GM19452 (cell line): ENCODE data around the gene SEMA6A.

Experiments
- ATAC-seq: cut with Tn5 transposase; IDR thresholded peaks from one replicate; pipeline ENCODE4 v1.9.1; 2021; ENCODE audit not compliant: unreplicated experiment

The SEMA6A gene

DNA sequence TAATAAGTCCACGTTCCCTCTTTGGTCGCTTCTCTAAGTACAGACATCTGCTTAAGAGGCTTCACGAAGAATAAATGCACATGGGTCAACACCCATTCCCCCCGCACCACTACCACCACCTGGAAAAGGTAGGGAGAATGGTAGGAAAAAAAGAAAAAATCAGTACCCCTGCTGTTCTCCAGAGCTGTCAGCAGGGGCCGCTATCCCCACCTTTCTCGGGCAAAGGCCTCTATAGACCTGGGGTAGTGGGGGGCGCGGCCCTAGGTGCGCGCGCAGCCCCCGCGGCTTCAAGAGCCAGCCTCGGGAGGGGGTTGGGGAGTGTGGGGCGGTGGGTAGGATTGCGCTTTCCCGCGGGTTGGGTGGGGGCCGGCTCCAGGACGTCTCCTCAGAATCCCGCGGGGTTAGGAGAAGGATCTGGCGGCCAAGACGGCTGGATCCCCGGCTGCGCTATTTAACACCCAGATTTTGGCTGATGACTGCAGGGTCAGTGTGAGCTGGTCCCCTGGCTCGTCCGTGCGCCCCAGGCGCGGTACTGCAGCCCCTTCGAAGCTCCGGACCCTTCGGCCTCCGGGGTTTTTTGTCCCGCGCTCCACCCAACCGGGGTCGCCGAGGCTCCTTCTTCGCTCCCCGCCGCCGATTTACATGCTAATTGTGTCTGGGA, 1.6 kb upstream of the SEMA6A start:
- peak; percentile 46 for ATAC-seq

DNA sequence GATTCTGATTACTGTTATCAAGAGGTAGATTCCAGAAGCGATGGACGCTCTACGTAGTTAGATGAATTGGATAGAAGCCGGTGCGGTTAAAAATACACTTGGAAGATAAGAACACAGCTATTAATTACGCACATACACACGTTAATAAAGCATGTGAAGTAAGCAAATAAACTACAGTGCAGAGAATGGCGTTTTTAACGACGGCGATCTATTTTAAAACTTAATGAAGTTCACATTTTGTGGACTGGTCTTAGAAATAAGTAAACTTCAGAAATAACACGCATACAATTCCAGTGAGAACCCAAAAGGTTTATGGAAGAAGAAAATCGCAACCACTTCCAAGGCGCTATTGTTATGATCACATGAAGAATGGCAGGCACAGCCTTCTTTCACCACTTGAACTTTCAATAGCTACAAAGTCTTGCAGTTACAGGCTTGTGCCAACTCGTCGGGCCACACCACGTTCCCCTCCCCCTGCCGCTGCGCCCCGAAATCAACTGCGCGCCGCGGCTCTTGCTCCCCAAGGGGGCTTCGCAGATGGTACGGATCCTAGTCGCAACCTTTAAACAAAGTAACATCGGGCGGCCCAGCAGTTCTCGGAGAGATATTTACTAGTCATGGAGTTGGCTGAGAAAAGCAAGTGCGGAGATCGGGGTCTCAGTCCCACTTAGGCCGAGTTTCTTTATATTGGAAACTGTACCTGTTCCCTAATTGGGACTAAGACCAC, 866 bp upstream of the SEMA6A start:
- ATAC-seq: peak; percentile 3

DNA sequence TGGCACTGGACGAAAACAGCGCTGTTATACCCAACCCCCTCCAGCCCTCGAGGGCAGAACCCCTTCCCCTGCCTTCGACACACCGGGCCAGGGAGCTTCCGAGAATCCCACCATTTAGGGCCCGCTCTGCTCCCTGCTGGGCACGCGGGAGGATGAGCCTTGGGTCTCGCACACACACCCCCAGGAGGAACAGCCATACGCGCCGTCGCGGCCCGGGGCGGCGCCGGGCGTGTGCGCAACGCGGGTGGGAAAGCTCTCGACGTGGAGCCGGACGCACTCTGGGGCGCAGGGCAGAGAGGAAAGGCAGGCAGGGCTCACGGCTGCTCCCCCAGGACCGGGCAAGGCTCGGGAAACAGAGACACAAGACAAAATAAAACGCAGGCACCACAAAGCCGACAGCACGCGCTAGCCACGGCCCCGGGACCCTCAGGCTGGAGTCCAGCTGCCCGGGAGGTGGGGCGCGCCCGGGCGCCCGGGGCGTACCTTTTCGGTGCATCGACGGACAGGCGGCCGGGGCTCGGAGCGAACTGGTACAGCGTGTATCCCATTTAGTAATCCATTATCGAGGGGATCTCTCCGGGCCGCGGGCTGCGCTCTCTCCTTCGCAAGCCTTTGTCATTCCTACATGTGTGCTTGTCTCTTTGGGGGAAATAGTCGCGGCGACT, 789 bp downstream of the SEMA6A start:
- ATAC-seq: no peak

GRCh38 chr5:116573279-116573701, 1.3 kb downstream of the SEMA6A start:
- no peak for ATAC-seq

DNA sequence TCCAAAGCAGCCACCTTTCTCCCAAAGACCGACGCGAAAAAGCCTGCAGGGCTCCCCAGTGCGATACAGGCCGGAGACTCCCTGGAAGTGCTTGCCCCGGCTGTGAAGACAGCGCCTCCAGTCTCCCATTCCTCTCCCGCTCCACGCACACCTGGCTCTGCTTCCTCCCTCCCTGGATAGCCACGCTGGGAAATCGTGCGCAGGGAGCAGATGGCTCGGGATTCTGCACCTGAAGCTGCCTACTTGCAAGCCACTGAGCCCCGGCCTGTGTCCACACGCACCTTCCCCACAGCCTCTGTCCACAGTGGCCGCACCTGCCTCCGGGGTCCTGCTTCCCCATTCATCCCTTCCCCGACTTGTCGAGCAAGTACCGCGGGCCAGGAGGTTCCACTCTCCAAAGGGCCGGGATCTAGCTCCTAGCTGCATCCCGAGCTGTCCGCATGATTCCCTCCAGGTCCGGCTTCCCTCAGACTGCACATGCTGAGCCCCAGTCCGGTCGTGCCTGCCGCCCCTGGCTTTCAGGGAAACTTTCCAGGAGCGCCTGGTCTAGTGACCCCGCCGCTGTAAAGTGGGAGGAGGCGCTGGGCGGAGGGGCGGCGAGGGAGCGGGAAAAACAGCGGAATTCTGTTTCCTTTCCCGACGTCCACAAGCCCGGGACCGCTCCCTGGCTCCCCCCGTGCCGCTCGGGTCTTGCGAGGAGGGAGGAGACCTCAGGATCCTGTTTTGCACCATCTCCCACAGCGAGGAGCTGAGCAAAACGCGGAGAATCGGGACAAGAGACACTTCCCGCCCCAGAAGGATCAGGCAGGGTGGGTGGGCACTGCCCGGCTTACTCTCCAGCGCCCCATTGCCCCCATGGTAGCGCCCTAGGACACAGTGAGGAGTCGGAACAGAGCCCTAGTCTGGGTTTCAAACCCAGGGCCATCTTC, 2.0 kb downstream of the SEMA6A start:
- no peak for ATAC-seq

- no peak for ATAC-seq
These were observed 2.9 kb downstream of the SEMA6A start for GRCh38 chr5:116571568-116572349.

- no peak for ATAC-seq
These were observed 4.6 kb downstream of the SEMA6A start for GRCh38 chr5:116569999-116570398.

DNA sequence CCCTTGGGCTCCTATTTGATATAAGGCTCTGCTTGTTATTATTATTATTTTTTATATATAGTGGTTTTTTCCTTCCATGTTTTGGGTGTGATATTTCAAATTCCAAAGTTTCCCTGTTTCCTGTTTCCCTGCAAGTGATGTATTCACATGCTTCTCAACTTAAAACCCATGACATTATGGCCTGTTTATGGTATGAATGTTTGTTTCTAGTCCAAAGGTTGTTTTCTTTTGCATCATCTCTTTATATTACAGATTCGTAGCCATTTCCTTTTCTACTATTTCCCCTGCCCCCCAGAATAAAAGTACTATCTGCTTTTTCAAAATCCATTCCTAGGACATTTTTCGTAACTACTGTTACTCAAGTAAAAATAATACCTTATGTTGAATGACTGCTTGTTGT, 7.5 kb downstream of the SEMA6A start:
- no peak for ATAC-seq

GRCh38 chr5:116566251-116566650, 8.4 kb downstream of the SEMA6A start:
- peak; percentile 74 for ATAC-seq

DNA sequence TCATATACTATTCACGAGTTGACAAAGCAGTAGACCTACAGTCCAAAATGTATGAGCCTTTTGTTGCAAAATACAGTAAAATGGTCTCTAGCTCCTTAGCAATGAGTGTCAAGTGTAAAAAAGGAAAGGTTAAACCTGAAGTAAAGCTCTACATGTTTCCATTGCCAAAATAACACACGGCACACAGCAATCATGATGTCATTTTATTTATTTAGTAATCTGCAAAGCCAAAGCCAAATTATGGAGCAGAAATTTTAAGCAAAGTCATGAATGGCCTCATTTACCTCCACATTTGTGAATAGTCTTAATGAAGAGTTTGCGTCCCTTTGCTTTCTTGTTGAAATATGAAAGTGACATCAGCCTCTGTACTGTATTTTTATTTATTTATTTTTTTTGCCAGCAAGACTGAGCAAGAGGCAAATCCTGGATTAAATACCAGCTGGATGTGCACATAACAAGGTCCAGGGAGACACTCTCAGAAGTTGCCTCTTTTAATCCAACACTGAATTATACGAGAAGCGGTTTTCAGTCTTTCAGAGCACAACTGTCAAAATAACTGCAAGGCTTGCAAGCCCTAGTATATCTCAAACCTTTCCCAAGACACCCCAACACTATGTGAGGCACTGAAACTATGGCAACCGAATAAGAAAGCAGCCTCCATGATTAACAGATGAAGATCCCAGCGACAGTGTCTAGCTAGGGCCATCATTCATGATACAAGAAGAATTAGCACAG, 9.7 kb downstream of the SEMA6A start:
- no peak for ATAC-seq

DNA sequence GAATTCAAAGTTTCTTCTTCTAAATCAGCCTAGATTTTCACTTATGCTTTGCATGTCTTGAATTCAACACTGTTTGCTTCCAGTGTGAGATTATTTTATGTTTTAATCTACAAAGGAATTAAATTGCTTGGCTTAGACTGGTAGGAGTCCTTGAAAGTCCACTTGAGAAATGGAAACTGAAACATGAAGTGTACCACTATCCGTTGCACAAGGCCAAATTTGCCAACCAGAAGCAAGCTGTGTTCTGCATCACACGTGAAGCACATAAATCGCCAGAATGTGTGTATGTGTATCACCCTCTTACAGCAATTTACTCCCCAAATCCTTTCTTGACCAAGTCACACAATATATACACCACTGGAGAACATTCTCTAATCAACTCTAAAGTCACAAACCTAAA, 10.3 kb downstream of the SEMA6A start:
- no peak for ATAC-seq

- no peak for ATAC-seq
These were observed 10.8 kb downstream of the SEMA6A start for GRCh38 chr5:116563736-116564308.

GRCh38 chr5:116562669-116563068, 12.0 kb downstream of the SEMA6A start:
- no peak for ATAC-seq

GRCh38 chr5:116561658-116562057, 13.0 kb downstream of the SEMA6A start:
- no peak for ATAC-seq

DNA sequence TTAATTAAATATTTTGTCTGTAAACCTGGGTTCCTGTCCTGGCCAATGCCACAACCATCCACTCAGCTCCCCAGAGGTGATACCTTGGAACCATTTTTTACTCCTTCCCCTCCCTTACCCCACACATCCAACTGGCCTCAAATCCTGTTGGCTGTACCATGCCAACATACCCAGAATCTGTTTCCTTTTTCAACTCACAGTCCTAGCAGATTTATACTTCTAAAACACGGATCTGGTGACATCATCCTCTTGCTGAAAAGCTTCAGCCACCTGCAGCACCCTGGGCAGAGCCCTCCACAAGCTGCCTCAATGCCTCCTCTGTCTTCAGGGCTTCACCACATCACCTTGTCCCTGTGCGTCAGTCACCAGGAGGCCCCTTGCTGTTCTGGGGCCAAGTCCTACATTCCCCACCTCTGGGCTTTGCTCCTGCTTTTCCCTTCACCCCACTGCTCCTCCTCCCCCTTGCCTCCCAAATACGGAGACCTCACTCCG, 14.9 kb downstream of the SEMA6A start:
- no peak for ATAC-seq

DNA sequence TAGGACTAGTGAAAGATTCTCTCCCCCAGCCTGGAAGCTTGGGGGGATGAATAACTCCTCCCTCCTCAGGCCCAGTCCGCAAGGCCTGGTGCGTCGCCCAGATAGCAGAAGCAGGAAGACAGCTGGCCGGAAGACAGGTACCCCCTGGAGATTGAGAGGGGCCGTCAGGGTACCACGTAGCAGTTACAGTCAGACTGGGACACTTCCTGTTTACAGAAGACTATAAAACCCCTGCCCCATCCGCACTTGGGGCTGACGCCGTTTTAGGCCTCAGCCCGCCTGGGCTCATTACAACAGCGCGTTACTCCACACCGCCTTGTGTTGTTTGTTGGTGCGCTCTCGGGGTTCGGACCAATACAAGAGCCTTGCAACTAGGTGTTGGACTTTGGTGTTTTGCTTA, 15.4 kb downstream of the SEMA6A start:
- no peak for ATAC-seq

DNA sequence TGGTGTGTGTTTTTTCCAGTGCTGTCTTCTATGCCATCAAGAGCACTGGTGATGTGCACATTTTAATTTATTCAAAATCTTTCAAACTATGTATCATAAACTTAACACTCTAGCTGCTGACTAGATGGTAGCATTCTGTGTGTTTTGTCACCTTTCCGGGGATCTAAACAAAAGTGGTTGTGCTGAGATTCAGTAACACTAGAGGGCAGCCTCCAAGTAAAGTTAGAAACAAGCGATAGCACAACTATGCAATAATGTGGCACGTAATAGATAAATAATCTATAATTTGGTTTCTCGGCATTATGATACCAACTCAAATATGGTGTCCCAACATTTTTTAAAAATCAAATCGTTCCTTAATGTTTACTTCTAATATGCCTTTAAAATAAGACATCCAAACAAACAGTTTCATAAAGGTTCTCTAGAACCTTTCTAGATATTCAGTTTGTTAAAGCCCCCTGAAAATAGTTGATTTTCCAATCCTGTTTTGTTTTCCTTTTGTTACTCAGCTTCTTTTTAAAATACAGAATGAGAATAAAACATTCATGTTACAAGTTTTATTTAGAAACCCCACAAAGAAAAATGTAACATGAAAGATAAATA, 16.9 kb downstream of the SEMA6A start:
- ATAC-seq: no peak

- no peak for ATAC-seq
These were observed 19.9 kb downstream of the SEMA6A start for GRCh38 chr5:116554764-116555163.

- ATAC-seq: no peak
These were observed 21.3 kb downstream of the SEMA6A start for GRCh38 chr5:116553366-116553765.
